ENCODE data around the gene TRIM63. TPM values are rescaled to one million over a fixed set of nuclear protein-coding genes. Genes with fewer than 3 reads are reported as not detected.

The TRIM63 gene
- total RNA-seq, 1 experiment from 2014 or later = not detected

- Mint-ChIP-seq H3K36me3 (no peaks in the 10 kb centered on the region), H3K9me3 (no peaks in the 10 kb centered on the region), H3K4me3 (no peak overlapping the region), H3K27me3 (ENCODE audit: low read depth) (no peaks in the 10 kb centered on the region), H3K27ac (no peak overlapping the region), H3K4me1 (peaks cover 14% of the 10 kb centered on the region)
- TF ChIP-seq ZNF317 (CRISPR knock-in tag; IDR thresholded peaks at IDR 0.05; ENCODE audit: borderline replicate concordance, low read depth) (no peak), IRF2 (CRISPR knock-in tag; IDR thresholded peaks at IDR 0.05; ENCODE audit: borderline replicate concordance, low read depth) (no peak)
- ChIA-PET CTCF (interaction anchor here (0.7 to 1.7 kb wide), 3 partner anchors 42 to 86 kb away, joined by 4 to 7 read pairs (median 4); no protein-coding TSS in a partner anchor), POLR2A (no interaction called here)
- DNase-seq (ENCODE audit: low spot score) (no peak), ATAC-seq (no peak)
Measured at GRCh38 chr1:26077524-26077923, 10.1 kb upstream of the TRIM63 start.

- Mint-ChIP-seq H3K4me3 (no peak overlapping the region), H3K36me3 (no peaks in the 10 kb centered on the region), H3K9me3 (no peaks in the 10 kb centered on the region), H3K27me3 (ENCODE audit: low read depth) (no peaks in the 10 kb centered on the region), H3K27ac (no peak overlapping the region), H3K4me1 (peaks cover 14% of the 10 kb centered on the region)
- ChIA-PET CTCF (interaction anchor here (0.8 to 1.2 kb wide), 2 partner anchors 102 to 180 kb away, joined by 3 read pairs; partner anchors contain the start of gene CNKSR1), POLR2A (no interaction called here)
- ATAC-seq (no peak), DNase-seq (ENCODE audit: low spot score) (no peak)
- TF ChIP-seq ZNF232 (CRISPR knock-in tag; IDR thresholded peaks at IDR 0.05) (no peak), ZNF317 (CRISPR knock-in tag; IDR thresholded peaks at IDR 0.05; ENCODE audit: borderline replicate concordance, low read depth) (no peak), SMAD3 (CRISPR knock-in tag; IDR thresholded peaks at IDR 0.05; ENCODE audit: borderline replicate concordance) (no peak)
Measured at GRCh38 chr1:26075421-26076144, 8.2 kb upstream of the TRIM63 start.

GRCh38 chr1:26072305-26072704, 4.9 kb upstream of the TRIM63 start:
- ChIA-PET POLR2A (no interaction called here), CTCF (interaction anchor here (1.2 kb wide), 1 partner anchor 72 kb away, joined by 5 read pairs; no protein-coding TSS in a partner anchor)
- DNase-seq (ENCODE audit: low spot score) = no peak
- no peaks in the 10 kb centered on the region for H3K36me3 Mint-ChIP-seq
- no peak overlapping the region for H3K4me3 Mint-ChIP-seq
- no peaks in the 10 kb centered on the region for H3K27me3 Mint-ChIP-seq (ENCODE audit: low read depth)
- H3K9me3 Mint-ChIP-seq = no peaks in the 10 kb centered on the region
- H3K27ac Mint-ChIP-seq = no peak overlapping the region
- TF ChIP-seq KAT7 (CRISPR knock-in tag; IDR thresholded peaks at IDR 0.05; ENCODE audit: borderline replicate concordance) = no peak
- no peak for TF ChIP-seq NR3C1 (CRISPR knock-in tag; conservative IDR thresholded peaks at IDR 0.05; ENCODE audit: low read depth)
- no peak for TF ChIP-seq MYBL2 (CRISPR knock-in tag; IDR thresholded peaks at IDR 0.05)
- TF ChIP-seq ESRRA (CRISPR knock-in tag; IDR thresholded peaks at IDR 0.05; ENCODE audit: borderline replicate concordance) = no peak
- TF ChIP-seq GABPB1 (CRISPR knock-in tag; IDR thresholded peaks at IDR 0.05) = no peak
- no peak for TF ChIP-seq ZNF512 (CRISPR knock-in tag; IDR thresholded peaks at IDR 0.05; ENCODE audit: borderline replicate concordance)
- no peak for TF ChIP-seq MXD4 (CRISPR knock-in tag; IDR thresholded peaks at IDR 0.05; ENCODE audit: borderline replicate concordance)
- no peak for TF ChIP-seq EMX1 (CRISPR knock-in tag; IDR thresholded peaks at IDR 0.05)
- no peak for TF ChIP-seq NFYB (CRISPR knock-in tag; conservative IDR thresholded peaks at IDR 0.05; ENCODE audit: low read depth)
- no peak for TF ChIP-seq ZBTB43 (CRISPR knock-in tag; IDR thresholded peaks at IDR 0.05)
- no peak for TF ChIP-seq STAT6 (CRISPR knock-in tag; conservative IDR thresholded peaks at IDR 0.05; ENCODE audit: low read depth)
- TF ChIP-seq AR (CRISPR knock-in tag; IDR thresholded peaks at IDR 0.05) = no peak
- no peak for TF ChIP-seq ZNF263 (CRISPR knock-in tag; IDR thresholded peaks at IDR 0.05; ENCODE audit: low read depth)
- TF ChIP-seq SOX15 (CRISPR knock-in tag; IDR thresholded peaks at IDR 0.05) = no peak
- no peak for TF ChIP-seq CBFB (CRISPR knock-in tag; IDR thresholded peaks at IDR 0.05; ENCODE audit: low read depth)
- no peak for TF ChIP-seq TCF7 (CRISPR knock-in tag; IDR thresholded peaks at IDR 0.05; ENCODE audit: low read depth)
- no peak for ATAC-seq
- H3K4me1 Mint-ChIP-seq = no peaks in the 10 kb centered on the region; the same call in 1 of the 2 replicates
